Pulmonary artery endothelial cell (primary cell): ENCODE measurements around the gene PRICKLE2. TPM values are rescaled to one million over a fixed set of nuclear protein-coding genes. Genes with fewer than 3 reads are reported as not detected.

Experiments
- DNase-seq: peaks from one replicate; pipeline ENCODE4 v3.0.0-alpha.2; 2011; ENCODE audit warnings: low read depth, low spot score
- total RNA-seq: library from RNA; depleted of rRNA; stranded (reverse); fragments of >200 nt; gene quantifications from 2 replicates; pipeline ENCODE4 v1.2.3, GENCODE V29; 2014

PRICKLE2 gene
- total RNA-seq, 1 donor from 2014 or later = 4.9 TPM

- no peak for DNase-seq
Measured at GRCh38 chr3:64190517-64191515, 34.5 kb downstream of the PRICKLE2 start.

GRCh38 chr3:64188810-64189560 lies 36.3 kb downstream of the PRICKLE2 start:
- DNase-seq = peak; percentile 94

DNA sequence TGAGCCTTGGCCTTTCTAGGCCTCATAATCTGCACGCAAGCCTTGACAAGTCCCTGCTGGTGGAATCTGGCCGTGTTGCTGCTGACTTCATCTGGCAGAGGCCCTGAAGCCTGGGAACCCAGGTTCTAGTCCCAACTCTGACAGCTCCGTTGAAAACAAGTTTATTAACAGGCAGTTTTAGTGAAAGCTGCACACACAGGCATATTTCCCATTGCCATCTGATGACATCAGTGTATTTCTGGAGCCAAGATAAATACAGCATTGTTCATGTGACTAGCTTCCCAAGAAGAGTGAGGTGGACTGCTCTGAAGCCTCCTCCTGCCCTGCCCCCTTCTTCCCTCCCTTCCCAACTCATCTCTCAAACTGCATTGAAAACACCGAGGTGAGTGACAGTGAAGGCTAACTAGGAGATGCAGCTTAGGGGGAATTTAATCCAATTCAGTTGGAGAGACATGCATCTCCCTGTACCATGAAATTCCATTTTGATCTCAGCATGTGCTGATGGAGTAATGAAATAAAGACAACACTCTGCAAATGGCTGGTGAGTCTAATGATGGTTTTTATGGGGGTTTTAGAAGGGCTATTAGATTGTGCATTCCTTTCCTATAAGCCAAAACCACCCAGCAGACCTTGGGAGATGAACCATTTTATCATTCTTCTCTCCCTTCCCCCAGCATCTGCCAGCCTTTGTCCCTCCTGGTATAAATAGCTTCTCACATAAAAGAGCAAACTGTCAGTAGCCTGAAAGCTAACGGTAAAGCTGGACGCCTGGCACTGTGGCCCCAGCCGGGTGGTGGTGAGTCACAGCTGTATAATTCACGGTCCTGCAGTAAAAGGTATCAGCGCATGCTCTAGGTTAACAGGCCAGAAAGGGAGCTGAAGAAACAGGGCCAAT lies 38.0 kb downstream of the PRICKLE2 start:
- peak; percentile 97 for DNase-seq

GRCh38 chr3:64186667-64187064 lies 38.6 kb downstream of the PRICKLE2 start:
- DNase-seq = no peak

DNA sequence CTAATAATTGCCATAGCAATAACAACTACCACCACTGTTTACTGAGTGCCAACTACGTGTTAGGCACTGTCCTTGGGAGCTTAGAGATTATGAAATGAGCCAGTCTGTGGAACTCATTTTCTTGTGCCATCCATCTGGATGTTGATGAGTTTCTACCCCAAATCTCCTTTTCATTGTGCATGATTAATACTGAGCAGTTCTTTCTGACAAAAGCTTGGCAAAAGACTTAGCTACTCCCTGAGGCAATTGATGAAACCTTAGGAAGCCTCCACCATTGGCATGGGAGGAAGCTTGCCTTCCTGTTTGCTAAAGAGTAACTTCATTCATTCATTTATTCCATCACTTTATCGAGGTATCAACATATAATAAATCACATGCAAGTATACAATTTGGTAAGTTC lies 39.8 kb downstream of the PRICKLE2 start:
- no peak for DNase-seq

DNA sequence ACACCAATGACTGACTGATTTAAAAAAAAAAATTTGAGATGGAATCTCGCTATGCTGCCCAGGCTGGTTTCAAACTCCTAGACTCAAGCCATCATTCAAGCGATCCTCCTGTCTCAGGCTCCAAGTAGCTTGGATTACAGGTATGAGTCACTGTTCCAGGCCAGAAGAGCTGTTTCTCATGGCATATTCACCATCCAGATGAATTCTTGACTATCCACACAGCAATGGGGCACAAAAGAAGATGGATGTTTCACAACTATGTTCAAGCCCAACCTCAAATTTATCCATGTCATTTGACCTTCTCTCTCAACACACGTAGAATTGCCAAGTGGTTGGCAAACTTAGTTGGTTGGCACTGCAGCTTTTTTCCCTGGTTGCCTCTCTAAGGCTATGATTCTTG lies 40.6 kb downstream of the PRICKLE2 start:
- no peak for DNase-seq

GRCh38 chr3:64179860-64180259 lies 45.4 kb downstream of the PRICKLE2 start:
- DNase-seq = no peak

GRCh38 chr3:64179249-64179648 lies 46.0 kb downstream of the PRICKLE2 start:
- no peak for DNase-seq

- no peak for DNase-seq
Measured at GRCh38 chr3:64178419-64178818, 46.8 kb downstream of the PRICKLE2 start.

- no peak for DNase-seq
Measured at GRCh38 chr3:64176461-64176996, 48.7 kb downstream of the PRICKLE2 start.

- DNase-seq = no peak
Measured at GRCh38 chr3:64174328-64174727, 50.9 kb downstream of the PRICKLE2 start.

DNA sequence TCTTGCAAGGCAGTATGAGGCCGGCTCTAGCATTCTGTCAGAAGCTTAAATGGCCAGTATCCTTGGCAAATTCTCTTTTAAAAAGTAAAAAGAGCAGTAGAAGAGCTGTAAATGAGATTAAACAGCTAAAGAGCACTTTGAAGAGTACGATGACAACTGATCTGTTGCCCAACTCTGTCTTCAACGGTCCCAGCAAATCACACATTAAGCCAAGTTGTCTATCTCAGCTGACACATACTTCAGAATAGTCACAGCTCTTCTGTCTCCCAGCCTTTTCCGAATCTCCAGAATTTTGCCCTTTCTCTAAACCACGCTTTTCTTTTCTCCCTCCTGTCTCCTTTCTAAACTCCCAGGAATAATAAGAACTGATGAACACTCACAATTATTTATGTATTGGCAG lies 51.7 kb downstream of the PRICKLE2 start:
- DNase-seq = no peak

DNA sequence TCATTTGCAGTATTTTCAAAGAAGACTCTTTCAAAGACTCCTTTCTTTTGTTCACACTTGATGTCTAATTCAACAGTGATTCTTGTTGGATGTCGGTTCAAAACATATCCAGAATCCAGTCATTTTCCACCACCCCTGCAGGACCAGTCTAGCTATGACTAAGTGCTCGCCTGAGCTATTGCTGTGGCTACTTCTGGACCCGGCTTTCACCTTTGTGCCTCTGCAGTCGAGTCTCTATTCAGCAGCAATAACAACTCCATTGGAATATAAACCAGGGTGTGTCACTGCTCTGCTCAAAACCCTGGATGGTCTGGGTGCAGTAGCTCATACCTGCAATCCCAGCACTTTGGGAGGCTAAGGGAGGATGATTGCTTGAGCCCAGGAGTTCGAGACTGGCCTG lies 55.0 kb downstream of the PRICKLE2 start:
- no peak for DNase-seq

DNA sequence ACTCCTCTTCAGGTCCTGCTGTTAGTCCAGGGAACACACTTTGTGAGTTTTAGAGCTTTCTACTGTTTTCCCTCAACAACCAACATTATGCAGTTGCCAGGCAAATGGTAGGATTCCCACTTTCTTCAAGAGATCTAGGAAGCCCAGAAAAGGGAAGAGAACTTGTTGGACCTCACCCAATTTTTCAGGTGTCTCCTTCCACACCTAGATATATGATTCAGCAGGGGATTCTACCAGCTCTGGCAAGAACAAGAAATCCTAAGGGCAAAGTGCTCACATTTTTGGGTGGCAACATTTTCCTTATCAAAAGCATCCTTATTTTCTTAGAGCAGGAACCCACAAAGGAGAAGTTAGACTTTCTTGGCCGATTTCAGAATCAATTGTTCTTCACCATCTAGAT lies 57.4 kb downstream of the PRICKLE2 start:
- DNase-seq = no peak

DNA sequence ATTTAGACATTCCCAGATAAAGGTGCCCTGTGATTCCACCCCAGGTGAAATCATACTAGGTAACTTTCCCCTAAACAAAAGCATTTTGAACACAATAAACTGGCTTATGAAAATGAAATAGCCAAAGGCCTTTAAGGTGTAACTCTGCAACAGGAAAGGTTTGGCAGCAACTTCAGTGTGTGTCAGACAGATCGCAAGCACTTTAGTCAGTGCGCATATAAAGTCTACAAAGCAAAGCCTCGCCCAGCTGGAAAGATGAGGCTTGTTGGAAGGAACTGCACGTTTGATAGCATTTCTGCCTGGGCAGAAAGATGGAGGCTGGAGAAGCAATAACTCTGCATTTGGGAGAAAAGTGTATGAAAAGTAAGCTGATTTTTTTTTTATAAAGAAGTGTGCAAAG lies 57.9 kb downstream of the PRICKLE2 start:
- no peak for DNase-seq

DNA sequence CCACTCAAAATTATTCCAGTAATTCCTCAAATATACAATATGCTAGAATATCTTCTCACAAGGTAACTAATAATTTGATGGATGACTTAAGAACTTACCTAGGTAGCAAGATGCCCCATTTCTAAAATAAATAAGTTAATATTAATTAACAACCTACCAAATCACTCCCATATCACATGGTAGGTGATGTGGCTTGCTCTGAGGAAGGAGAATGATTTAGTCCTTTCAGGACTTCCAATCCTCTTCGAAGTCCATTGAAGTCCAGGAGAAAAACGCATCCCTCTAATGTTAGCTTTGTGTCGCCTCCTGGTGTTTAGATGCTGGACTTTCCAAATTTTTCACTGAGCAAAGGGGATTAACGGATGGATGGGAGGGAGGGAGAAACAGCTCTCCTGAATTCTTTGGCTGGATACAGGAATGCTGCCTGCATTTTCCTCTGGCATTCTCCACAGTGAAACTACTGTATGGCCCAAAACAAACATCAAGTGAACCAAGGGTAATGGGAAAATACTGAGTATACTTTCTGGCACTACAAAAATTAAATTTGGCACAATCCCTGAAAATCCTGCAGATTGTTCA lies 58.6 kb downstream of the PRICKLE2 start:
- no peak for DNase-seq

DNA sequence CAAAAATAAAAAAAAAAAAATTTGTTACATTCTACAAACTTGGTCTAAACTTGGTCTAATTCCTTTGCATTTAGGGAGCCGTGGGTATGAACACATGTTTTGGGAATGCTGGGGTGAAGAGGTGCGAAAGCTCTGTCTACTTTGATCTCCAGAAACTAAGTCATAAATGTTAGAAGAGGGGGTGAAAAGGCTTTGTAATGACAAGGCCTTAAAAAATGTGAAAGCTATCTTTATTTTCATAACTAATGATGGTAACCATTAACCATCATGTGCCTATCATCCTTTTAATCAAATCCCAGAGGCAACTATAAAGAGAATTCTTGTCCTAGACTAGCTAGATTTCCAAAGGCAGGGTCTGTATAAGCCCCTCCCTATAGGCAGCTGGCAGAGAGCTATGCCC lies 60.9 kb downstream of the PRICKLE2 start:
- no peak for DNase-seq

- DNase-seq = no peak
Measured at GRCh38 chr3:64163755-64164148, 61.5 kb downstream of the PRICKLE2 start.

GRCh38 chr3:64163019-64163754 lies 62.1 kb downstream of the PRICKLE2 start:
- no peak for DNase-seq

DNA sequence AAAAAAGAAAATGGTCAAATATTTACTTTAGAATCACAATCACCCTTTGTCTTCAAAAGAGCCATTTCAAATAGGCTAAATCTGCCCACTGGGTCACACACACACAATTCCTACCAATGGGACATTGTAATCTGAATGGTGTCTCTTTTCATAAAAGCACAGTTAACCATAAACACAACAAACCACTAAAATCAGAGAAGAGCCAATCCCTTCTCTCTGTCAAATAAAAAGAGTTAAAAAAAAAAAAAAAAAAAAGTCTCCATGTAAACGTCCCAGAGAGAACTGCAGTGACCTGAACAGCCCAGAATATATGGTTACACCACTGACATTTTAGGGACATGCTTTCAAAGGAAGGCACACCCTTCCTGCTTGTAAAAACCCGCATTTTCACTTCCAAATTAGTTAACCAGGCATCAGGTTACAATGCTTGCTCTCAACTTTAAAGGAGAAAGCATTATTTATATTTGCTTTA lies 63.7 kb downstream of the PRICKLE2 start:
- DNase-seq = no peak
